NB4 (cell line): ENCODE results near the gene GALNT17.

ENCODE experiments used
- CTCF ChIP-seq: IDR thresholded peaks from one replicate; pipeline ENCODE4 v1.5.1; 2012; ENCODE audit warnings: low read depth, low read length
- POLR2A ChIP-seq: IDR thresholded peaks from 2 replicates; pipeline ENCODE4 v1.6.1; 2011; ENCODE audit warnings: mild to moderate bottlenecking; ENCODE audit not compliant: insufficient read length; ENCODE audit errors: extremely low read depth

- TF ChIP-seq POLR2A: no peak
- TF ChIP-seq CTCF: no peak
These were observed 123.7 kb downstream of the GALNT17 start for GRCh38 chr7:71255537-71256178.
